K562 treated with DMSO at 1 percent for 4 hours (cell line): ENCODE data around the gene TIMM10. TPM values are rescaled to one million over a fixed set of nuclear protein-coding genes. Genes with fewer than 3 reads are reported as not detected.

Experiments used
- total RNA-seq: library from RNA; unstranded; fragments of 300-600 nt; gene quantifications from 2 replicates; pipeline ENCODE4 v1.2.3, GENCODE V29; 2022; ENCODE audit not compliant: insufficient read depth

TIMM10 gene, protein sequence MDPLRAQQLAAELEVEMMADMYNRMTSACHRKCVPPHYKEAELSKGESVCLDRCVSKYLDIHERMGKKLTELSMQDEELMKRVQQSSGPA
- total RNA-seq: 24.9 and 45.6 TPM in 2 replicates

DNA sequence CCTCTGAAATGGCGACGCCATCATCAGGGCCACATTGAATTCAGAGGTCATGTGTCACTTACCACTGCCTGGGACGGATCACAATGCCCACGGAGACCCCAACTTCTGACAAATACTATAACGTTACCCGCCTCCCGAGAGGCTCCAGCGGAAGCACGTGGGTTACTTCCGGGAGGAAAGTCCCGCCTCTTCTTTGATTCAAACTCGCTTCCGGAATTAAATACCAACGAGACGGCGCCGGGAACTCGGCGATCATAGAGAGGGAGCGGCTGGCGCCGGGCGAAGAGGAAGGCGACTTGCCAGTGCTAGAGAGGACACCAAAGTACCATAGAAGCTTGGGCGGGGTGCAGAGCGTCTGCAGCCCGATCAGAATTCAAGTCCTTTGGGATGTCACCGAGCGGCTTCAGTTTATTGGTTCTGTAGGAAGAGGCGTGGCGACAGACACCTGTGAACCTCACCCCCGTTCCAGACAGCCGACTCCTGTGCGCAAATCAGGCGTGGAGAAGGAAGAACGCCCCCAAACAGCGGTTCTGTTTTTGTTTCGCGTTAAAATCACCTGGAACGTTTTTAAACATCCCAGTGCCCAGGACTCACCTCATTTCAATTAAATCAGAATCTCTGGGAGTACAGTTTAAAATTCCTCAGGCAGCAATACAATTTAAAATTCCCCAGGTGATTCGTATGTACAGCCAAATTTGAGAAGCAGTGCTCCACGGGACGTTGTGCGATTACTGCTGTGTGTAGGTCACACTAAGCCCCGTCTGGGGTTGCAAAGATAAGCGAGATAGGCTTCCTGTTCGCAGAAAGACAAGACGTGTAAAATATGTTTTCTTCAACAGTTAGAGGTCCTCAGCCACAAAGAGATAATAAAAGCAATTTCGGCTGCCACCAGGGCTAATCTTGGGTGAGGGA lies at the start of gene TIMM10:
Gene TIMM10 (minus strand): TSS at position 159 of the 912 bp plus-strand sequence. CDS start 565 bp downstream, outside the sequence.

DNA sequence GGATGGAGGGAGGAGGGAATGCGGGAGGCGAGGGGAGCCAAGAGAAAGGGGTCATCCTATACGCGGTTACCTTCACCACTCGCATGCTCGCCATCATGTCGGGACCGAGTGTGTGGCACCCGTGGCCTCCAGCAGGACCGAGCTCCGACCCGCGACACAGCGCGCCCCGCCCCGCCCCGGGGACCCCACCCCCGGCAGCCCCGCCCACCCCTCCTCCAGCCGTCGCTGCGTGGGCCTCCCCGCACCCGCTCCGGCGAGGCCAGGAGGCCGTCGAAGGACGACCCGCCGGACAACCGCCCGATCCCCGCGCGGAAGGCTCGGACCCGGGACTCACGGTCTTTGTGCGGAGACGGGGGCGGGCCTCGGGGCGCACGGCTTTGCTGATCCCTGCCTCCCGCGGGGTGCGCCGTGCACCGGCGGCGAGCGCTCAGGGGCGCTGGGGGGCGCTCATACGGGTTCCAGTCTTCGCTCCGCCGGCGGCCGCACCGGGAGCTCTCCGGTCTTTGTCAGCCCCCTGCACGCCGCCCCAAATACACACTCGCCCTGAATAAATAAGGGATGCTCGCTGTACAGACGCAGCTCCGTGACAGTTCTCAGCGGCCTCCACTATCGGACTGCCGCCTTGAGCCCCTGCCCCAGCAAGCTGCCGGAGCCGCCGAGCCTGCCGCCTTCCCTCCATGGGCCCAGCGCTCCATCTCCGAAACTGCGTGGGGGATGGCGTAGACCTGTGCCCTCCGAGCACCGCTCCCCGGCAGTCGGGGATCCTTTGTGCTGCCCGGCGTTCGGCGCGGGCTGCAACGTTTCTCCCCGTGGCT lies 37.2 kb upstream of the TIMM10 start, which contains the start of gene UBE2L6:
Gene UBE2L6 (minus strand): TSS at position 158 of the 815 bp plus-strand sequence. CDS start 61 bp downstream, at position 97.

DNA sequence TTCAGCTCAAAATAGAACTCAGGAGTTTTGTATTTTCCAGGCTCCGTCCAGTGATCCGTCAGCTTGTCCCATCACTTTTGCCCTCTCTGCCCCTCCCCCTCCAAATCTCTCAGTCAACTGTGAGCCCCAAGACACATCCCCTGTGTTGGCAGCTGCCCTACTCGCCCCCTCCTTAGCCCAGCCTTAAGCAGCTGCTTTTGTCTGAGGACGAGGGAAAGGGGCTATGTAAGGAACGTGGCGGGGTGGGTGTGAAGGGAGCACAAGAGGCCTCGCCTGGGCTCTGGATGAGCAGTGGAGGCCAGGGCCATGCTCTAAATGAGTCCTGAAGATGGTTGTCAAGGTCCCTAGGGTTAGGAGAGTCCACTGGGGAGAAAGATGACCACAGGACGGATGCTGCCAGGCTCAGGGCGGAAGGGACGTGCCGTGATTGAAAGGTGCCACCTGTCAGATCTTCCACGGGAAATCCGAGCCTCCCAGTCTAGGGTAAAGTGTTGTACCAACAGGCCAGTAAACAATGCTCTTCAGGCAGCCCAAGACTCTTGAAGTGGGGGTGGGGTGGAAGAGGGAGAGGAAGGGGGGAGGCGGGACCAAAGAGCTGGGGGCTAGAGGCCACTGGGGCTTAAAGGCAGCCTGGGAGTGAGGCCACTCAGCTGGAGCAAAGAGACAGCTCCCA lies 6.5 kb upstream of the TIMM10 start, which contains the start of gene SMTNL1:
Gene SMTNL1 (plus strand): TSS at position 649 of the 673 bp plus-strand sequence. CDS start 5,048 bp downstream, outside the sequence.

DNA sequence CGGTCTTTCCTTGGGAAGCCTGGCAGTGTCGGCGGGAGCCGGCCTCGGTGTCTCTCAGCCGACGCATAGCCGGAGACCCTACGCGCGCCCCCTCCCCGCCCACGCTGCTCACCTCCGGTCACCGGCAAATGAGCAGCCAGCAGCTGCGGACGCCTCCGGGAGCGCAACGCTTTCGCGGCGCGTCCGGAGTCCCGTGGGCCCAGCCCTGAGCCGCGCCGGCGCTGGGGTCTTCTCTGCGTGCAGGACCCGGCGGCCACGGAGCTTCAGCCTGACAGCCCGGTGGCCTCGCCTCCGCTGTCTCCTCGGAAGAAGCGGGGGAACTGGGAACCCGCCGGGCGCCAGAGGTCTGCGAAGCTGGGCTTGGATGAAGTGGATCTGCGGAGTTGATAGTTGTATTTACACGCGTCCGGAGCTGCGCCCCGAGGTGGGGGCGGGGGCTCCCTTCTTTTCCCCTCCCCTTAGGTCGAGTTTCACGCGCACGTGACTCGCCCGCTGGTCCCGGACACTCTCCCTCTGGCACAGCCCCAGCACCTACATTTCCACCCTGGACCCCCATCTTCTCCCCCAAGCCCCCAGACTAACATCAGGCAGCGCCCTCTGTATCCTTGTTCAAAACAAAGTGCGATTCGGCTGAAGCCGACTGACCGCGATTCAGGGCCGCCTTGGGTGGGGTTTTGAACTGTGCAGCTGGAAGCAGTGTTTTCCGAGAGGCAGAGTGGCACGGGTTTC lies 15.1 kb downstream of the TIMM10 start, which contains the start of gene SLC43A1:
Gene SLC43A1 (minus strand): TSS at position 371 of the 729 bp plus-strand sequence. CDS start 1,591 bp downstream, outside the sequence.

Other genes starting within 250 kb of the TIMM10 start
- gene TNKS1BP1, start 205.8 kb downstream of the TIMM10 start, total RNA-seq: 22.2 and 31.1 TPM in 2 replicates
- 166 and 177 TPM in 2 replicates for gene SSRP1, start 194.9 kb downstream of the TIMM10 start, total RNA-seq
- gene P2RX3, start 192.4 kb downstream of the TIMM10 start, total RNA-seq: not detected in 2 replicates
- not detected in 2 replicates for gene PRG3, start 149.6 kb downstream of the TIMM10 start, total RNA-seq
- 33.0 and 59.3 TPM in 2 replicates for gene PRG2, start 140.1 kb downstream of the TIMM10 start, total RNA-seq
- gene SLC43A3, start 103.6 kb downstream of the TIMM10 start, total RNA-seq: 82.6 and 138 TPM in 2 replicates
- gene RTN4RL2, start 70.2 kb downstream of the TIMM10 start, total RNA-seq: 5.8 TPM in 2 replicates
- gene SLC43A1, start 15.1 kb downstream of the TIMM10 start, total RNA-seq: 95.1 and 105 TPM in 2 replicates
- 0.80 TPM in 1 of 2 replicates, not detected in the other for gene SMTNL1, start 6.8 kb upstream of the TIMM10 start, total RNA-seq
- gene UBE2L6, start 36.9 kb upstream of the TIMM10 start, total RNA-seq: 95.6 and 107 TPM in 2 replicates
- 1.6 TPM in 1 of 2 replicates, not detected in the other for gene SERPING1, start 66.9 kb upstream of the TIMM10 start, total RNA-seq
- 1.6 and 2.7 TPM in 2 replicates for gene YPEL4, start 119.2 kb upstream of the TIMM10 start, total RNA-seq
- gene CLP1, start 127.0 kb upstream of the TIMM10 start, total RNA-seq: 23.3 and 24.1 TPM in 2 replicates
- gene ZDHHC5, start 137.4 kb upstream of the TIMM10 start, total RNA-seq: 30.9 and 32.6 TPM in 2 replicates
- gene MED19, start 181.5 kb upstream of the TIMM10 start, total RNA-seq: 25.1 and 25.7 TPM in 2 replicates
- gene TMX2, start 181.8 kb upstream of the TIMM10 start, total RNA-seq: 101 and 113 TPM in 2 replicates
- gene SELENOH, start 210.7 kb upstream of the TIMM10 start, total RNA-seq: 258 and 301 TPM in 2 replicates
- gene BTBD18, start 221.1 kb upstream of the TIMM10 start, total RNA-seq: not detected in 2 replicates
- 37.7 and 38.5 TPM in 2 replicates for gene CTNND1, start 231.0 kb upstream of the TIMM10 start, total RNA-seq